PC-3 (cell line): ENCODE results near the gene CCSER1.

Experiments used
- CTCF ChIP-seq: fragments of 300-600 bp; sonication (generic); conservative IDR thresholded peaks from 2 replicates; pipeline ENCODE4 v1.5.1; 2017; ENCODE audit warnings: antibody characterized with exemption, low read depth, mild to moderate bottlenecking, low read length
- EZH2phosphoT487 ChIP-seq: fragments of 300-600 bp; sonication (generic); IDR thresholded peaks from 2 replicates; pipeline ENCODE4 v1.6.1; 2018; ENCODE audit warnings: mild to moderate bottlenecking, antibody characterized with exemption, low read length, borderline replicate concordance

- TF ChIP-seq CTCF: no peak
- TF ChIP-seq EZH2phosphoT487: no peak
Measured at GRCh38 chr4:90345549-90346215, 218.5 kb downstream of the CCSER1 start.
